Left colon (tissue), 2 donors: ENCODE measurements around the gene AARSD1. TPM values are rescaled to one million over a fixed set of nuclear protein-coding genes. Genes with fewer than 3 reads are reported as not detected.
"Not testable (repeated sequence)": the region's sequence is repeated elsewhere in the genome, so short reads cannot be mapped to it uniquely, and the experiment has no call there.

ENCODE experiments used
- ATAC-seq: fragments of 200-7000 bp; cut with Tn5 transposase; one replicate; pipeline ENCODE4 v1.9.1; 2020; ENCODE audit warnings: mild to moderate bottlenecking, moderate library complexity
- DNase-seq, 2 donors: peaks; one replicate each; pipeline ENCODE4 v3.0.0-alpha.2; 2020
- intact Hi-C, 2 donors: fragments of 100-400 bp; cut with DNase I in 1 of 2; cut with micrococcal nuclease in 1 of 2; formaldehyde crosslinking; loops; one replicate each; pipeline versions ENCODE4 v1.11.2 to v1.14.0; 2022; cut with DNase I, micrococcal nuclease
- total RNA-seq, 2 donors: library from RNA; stranded (reverse); fragmentation: NEBNext Ultra II Directional; extraction: Animal tissue kit (Norgen Biotek cat#: 25700); gene quantifications; one replicate each; pipeline ENCODE4 v1.2.1, GENCODE V29; 2021
- donor health status: DM: no; HTN: no; CAD: no.
- donor health status: DM: yes; HTN: yes; CAD: no.

AARSD1 gene
- total RNA-seq, 2 donors from 2014 or later = 17.6 to 24.1 TPM

DNA sequence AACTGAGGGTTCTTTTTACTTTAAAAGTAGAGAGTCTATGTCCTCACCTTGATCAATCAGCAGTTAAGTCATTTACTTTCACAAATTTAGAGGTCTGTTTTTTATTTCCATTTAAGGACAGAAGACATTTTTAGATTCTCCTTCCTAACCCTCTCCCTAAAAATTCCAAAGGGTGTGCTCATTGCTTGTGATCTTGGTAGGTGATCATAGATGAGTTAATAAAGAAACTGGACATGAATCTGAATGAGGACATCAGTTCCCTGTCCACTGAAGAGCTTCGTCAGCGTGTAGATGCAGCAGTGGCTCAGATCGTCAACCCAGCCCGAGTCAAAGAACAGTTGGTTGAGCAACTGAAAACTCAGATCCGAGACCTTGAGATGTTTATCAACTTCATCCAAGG, 24.9 kb upstream of the AARSD1 start:
- ATAC-seq = no peak
- intact Hi-C loops = no loop called here
- DNase-seq = no peak

DNA sequence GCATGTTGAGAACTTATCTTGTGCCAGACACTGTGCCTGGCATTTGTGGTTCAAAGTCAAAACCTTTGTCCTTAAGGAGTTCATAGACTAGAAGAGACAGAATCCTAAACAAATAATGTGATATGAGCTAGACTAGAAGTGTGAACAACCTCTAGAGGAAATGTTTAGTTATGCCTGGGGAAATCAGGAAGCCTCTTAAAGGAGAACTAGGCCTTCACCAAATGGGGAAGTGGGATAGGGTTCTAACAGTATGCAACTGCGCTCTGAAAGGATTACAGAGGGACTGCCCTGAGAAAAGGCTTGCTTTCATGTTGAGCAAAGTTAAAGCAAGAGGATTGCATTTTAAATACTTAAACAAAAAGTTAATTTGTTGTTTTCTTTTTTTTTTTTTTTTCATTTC, 21.0 kb upstream of the AARSD1 start:
- DNase-seq (no peak), ATAC-seq (no peak)
- intact Hi-C loops = no loop called here

DNA sequence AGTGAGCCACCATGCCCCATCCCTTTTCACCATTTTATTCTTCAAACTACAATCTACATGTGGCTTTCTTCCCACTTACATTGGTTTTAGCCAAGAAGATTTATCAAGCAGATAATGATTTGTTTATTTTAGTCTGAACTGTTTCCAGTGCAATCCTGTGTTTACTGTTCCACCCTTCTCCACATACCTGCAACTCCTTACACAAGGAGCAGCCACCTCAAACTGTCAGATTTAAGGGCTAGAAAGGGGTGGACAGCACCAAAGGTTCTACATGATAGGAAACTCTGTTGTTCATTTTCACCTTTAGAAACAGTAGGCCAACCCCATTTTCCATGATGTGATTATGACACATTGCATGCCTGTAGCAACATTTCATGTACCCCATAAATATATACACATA, 18.0 kb upstream of the AARSD1 start:
- ATAC-seq = no peak

DNA sequence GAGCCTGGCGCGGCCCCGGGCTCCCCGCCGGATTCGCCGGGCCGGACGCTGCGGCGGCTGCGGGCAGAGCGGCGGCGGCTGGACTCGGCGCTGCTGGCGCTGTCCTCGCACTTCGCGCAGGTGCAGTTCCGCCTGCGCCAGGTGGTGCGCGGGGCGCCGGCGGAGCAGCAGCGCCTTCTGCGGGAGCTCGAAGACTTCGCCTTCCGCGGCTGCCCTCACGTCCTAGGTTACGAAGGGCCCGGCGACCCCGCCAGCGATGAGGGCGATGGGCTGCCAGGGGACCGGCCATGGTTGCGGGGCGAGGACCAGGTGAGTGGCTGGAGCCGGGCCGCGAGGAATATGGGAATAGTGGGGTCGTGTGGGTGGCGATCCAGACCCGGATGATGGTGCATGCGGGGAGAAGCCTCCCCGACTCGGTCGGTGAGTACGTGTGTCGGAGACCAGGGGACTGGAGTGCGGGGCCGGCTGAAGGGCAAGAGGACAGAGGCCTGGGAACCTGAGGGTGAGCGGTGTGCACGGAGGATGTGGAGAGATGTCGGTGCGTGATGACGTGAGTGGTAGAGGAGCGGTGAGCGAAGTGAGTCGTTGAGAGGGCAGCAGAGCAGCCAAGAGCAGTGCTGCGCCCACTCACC, 16.6 kb upstream of the AARSD1 start:
- DNase-seq = peak; percentile 73 to 74
- ATAC-seq = peak; percentile 63
- intact Hi-C loops = no loop called here

More for the DNA sequence above, 18.0 kb upstream of the AARSD1 start:
- no peak for DNase-seq
- intact Hi-C loops = no loop called here

DNA sequence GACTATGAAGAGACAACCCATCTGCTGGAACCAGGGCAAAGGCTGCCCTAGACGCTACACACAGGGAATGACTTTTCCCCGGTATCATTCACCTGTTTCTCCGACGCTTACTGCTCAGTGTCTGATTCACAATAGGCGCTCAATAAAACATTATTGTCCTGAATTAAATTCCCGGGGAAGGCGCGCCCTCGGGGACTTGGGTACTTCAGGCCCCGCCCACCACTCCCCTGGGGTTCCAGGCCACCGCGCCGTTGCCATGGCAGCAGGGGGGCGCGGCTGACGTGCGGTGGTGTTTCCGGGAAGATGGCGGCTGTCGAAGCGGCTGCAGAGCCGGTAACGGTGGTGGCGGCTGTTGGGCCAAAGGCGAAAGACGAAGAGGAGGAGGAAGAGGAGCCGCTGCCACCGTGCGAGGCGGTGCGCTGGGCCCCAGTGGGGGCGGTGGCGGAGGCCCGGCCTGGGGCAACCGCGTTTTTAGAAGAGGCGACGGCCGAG, 16.1 kb upstream of the AARSD1 start, which contains the start of gene RUNDC1:
Gene RUNDC1 (plus strand): TSS at position 292 of the 492 bp plus-strand sequence. CDS start 12 bp downstream, at position 304.
- DNase-seq (peak; percentile 97 to 99), ATAC-seq (peak; percentile 86)
- intact Hi-C loops = no loop called here

DNA sequence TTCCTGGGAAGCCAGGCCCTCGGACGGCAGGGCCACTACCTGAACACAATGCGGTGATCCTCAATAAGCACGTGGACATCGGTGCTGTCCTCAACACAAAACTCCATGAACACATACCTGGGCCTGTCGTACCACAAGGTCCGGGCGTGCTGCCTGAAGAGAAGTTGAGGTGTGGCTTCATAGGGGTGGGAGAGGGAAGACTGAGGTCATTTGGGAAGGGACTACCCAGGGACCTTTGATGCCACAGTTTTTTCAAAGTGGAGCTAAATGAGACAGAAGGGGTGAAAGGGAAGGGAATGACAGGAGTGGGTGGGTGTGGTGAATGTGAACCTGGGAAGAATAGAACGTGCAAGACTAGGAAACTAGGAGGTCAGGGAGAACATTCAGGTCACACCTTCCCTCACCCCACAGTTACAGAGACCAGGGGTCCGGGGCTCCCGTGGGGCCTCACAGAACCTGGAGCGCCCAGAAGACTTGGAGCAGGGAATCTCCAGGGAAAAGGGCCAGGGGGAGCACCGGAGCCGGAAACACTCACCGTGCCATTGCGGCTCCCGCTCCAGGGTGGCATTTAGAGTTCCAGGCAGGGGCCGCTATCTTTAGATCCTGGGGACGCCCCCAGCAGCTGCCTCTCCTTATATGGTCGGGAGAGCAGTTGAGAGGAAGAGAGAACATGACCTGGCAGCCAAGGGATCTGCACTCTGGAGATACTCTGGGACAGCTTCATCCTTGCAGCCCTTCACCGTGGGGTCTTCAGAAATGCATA, 15.4 kb upstream of the AARSD1 start, which contains the start of gene PTGES3L:
Gene PTGES3L (minus strand): TSS at position 570 of the 763 bp plus-strand sequence. CDS start 27 bp downstream, at position 543.
- ATAC-seq = peak; percentile 44
- intact Hi-C loops = no loop called here

DNA sequence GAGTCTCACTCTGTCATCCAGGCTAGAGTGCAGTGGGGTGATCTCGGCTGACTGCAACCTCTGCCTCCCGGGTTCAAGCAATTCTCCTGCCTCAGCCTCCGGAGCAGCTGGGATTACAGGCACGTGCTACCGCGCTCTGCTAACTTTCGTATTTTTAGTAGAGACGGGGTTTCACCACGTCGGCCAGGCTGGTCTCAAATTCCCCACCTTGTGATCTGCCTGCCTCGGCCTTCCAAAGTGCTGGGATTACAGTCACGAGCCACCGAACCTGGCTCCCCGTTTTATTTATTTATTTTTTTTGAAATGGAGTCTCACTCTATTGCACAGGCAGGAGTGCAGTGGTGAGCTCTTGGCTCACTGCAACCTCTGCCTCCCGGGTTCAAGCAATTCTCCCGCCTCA, 11.4 kb upstream of the AARSD1 start:
- intact Hi-C loops, DNase-seq, ATAC-seq: not testable (repeated sequence)

More for the DNA sequence above, 15.4 kb upstream of the AARSD1 start, which contains the start of gene PTGES3L:
- DNase-seq = peak; percentile 66 to 80

DNA sequence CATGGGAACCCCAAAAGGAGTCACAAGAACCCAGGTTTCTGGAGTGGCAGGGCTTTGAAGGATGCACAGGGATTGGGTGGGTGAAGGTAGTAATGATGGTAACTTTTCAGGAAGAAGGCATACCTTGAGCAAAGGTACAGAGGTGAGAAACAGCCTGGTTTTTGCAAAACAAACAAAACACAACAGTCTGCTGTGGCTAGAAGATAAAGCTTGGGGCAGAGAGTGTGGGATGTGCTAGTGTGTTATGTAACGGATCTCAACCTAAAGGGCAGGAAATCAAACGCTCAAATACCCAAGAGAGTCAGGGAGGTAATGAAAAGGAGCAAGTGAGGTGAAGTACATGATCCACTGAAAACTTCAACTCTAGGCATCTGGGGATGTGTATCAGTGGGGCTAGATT, 11.0 kb upstream of the AARSD1 start:
- ATAC-seq = no peak
- intact Hi-C loops = no loop called here
- DNase-seq = no peak

DNA sequence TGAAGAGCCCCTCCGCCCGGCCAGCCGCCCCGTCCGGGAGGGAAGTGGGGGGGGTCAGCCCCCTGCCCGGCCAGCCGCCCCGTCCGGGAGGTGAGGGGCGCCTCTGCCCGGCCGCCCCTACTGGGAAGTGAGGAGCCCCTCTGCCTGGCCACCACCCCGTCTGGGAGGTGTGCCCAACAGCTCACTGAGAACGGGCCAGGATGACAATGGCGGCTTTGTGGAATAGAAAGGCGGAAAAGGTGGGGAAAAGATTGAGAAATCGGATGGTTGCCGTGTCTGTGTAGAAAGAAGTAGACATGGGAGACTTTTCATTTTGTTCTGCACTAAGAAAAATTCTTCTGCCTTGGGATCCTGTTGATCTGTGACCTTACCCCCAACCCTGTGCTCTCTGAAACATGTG, 9.1 kb upstream of the AARSD1 start:
- DNase-seq, ATAC-seq, intact Hi-C loops: not testable (repeated sequence)

DNA sequence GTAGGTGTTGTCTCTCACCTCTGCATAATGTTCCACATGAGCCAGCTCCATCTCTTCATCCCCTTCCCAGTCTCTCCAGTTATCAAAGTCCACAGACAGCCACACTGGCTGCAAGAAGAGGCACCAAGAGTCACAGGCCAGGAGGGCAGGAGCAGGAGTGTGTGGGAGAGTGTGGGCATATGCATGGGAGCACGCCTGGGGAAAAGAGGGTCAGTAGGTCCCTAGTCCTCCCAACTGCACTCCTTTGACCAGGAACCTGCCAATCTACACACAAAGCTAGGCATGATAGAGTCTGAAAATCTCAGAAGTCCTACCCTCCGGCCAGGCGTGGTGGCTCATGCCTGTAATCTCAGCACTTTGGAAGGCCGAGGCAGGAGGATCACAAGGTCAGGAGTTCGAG, 7.3 kb upstream of the AARSD1 start:
- intact Hi-C loops = no loop called here
- ATAC-seq (no peak), DNase-seq (no peak)

DNA sequence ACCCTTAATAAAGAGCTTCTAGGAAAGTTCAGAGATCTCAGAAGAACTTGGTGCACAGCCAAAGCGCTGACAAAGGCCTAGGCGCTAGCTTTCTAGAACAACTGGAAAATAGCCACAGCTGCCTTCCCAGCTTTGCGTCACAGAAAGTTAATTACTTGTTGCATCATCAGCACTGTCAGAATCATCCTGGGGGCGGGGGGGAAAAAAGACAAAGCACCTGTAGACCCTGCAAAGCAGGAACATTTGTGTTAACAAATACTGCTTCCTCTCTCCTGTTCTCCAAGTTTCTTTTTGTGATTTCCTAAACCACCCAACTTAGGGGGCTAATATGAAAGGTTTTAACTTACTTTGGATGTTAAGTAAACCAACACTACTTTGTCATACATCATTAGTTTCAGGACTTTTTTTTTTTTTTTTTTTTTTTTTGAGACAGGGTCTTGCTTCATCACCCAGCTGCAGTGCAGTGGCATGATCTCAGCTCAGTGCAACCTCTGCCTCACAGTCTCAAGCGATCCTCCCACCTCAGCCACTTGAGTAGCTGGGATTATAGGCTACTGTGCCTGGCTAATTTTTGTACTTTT, 4.8 kb upstream of the AARSD1 start:
- no peak for ATAC-seq

DNA sequence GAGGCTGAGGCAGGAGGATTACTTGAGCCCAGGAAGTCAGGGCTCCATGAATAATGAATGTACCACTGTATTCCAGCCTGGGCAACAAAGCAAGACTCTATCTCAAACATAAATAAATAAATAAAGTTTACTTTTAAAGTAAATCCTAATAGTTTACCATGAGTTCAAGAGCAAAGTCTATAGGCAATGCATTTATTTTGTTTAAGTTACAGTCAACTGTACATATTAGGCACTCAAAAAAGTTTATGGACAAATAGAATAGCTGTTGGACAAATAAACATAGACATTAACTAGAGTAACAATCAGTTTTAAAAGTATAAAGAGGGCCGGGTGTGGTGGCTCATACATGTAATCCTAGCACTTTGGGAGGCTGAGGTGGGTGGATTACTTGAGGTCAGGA, 3.7 kb upstream of the AARSD1 start:
- DNase-seq (no peak), ATAC-seq (no peak)
- intact Hi-C loops = no loop called here

More for the DNA sequence above, 4.8 kb upstream of the AARSD1 start:
- DNase-seq = no peak
- intact Hi-C loops = no loop called here

DNA sequence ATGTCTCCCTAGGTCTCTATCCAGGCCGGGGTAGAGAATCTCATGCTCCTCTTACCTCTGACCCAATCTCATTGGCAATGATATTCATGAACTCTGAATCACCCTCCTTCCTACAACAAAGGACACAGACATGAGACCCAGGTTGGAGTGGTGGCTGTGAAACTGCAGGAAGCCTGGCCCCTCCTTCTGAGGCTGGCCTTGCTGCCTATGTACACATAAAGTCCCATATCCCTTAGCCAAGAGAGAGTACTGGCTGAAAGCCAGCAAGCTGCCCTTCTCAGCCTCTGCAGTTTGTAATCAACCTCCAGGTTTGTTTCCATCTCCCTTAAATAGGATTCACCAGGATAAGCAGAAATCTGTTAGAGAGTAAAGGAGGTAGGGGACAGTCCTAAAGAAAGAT, 10.6 kb downstream of the AARSD1 start:
- intact Hi-C loops = no loop called here
- DNase-seq (peak in 1 of 2 donors; percentile 22), ATAC-seq (peak; percentile 60)

DNA sequence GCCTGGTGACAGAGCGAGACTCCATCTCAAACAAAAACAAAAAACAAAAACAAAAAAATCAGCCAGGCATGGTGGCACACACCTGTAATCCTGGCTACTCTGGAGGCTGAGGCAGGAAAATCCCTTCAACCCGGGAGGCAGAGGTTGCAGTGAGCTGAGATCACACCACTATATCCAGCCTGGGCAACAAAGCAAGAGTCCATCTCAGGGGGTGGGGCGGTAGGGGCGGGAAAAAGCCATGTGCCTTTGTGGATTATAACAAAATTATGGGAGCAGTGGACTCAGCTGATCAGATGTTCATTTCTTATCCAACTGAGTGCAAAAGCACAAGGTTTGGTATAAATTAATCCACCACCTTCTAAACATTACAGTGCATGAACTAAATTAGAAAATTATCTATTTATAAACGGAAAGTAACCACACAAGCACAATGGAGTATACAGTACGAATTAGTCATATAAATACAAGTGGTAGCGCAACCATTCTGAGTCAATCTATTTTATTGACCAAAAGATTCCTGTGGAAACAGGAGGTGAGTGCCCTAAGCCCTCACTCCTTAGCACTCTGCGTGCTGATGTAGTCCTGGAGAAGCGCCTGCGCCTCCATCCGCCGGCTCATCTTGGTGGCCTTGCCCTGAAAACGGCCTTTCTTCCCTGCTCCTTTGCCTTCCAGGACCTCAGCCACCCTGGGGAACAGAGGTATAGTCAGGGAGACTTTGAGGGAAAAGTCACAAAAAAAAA, 14.0 kb downstream of the AARSD1 start:
- no peak for DNase-seq
- no peak for ATAC-seq
- intact Hi-C loops = no loop called here

DNA sequence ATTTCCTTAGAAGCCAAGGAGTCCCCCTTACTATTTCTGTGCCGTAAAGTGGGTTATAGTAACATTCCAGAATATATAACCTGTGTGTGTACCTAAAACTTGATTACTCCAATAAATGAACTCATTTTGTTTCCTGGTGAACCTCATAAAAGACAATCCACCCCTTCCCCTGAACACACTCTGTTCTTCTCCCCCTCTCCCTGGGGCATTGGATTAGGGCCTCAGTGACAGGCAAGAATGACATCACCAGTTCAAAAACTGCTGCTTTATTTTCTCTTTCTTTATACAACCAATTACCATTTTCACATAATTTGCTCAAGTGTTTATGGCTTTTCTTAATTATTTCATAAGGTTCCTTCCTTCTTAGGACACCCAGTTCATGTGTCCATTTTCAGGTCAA, 17.4 kb downstream of the AARSD1 start:
- intact Hi-C loops = no loop called here
- DNase-seq = no peak
- ATAC-seq = peak; percentile 30

DNA sequence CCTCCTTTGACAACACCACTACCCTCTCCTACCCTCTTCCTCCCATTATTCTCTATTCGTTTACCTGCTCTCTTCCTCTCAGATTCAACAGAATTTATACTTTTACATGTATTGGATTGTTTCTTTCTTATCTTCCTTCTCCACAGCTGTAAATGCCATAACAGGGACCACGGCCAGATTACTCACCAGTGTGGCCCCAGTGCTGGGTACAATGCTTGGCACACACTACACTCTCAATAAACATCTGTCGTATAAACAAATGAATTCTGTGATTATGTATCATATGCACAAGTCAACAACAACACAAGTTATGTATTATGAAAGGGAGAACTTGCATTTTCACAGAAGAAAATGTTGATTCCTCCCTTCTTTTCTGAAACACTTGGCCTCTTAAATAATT, 20.0 kb downstream of the AARSD1 start:
- DNase-seq (no peak), ATAC-seq (no peak)
- intact Hi-C loops = no loop called here

DNA sequence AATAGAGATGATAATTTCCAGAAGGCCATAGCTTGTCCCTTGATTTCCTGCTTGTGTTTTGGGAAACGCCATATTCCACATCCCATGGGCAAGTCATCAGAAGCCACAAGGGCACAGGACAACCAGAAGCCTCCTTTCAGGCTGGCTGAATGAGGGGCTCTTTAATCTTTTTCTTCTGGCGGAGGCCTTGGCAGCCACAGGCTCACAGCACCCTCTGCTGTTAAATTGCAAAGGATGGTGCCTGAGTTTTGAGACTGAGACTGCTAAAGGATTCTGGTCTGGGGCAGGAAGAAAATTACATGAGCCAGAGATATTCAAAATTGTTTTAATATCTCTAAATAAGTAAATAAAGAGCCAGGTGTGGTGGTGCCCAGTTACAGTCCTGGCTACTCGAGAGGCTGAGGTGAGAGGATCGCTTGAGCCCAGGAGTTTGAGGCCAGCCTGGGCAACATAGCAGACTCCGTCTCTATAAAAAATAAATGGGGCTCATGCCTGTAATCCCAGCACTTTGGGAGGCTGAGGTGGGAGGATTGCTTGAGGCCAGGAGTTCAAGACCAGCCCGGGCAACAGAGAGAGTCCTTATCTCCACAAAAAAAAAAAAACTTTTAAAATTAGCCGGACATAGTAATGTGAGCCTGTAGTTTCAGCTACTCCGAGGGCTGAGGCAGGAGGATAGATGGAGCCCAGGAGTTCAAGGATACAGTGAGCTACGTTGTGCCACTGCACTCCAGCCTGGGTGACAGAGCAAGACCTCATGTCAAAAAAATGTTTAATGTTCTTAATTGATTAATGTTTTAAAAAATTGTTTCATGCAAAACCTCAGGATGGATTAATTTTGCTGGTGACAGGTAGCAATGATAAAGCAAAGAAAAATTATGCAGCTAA, 26.3 kb downstream of the AARSD1 start:
- intact Hi-C loops = loop anchor here (5.0 to 10.0 kb wide), 2 partner anchors 91 to 213 kb away; no protein-coding TSS in a partner anchor
- ATAC-seq (peak; percentile 77), DNase-seq (peak in 1 of 2 donors; percentile 23)

DNA sequence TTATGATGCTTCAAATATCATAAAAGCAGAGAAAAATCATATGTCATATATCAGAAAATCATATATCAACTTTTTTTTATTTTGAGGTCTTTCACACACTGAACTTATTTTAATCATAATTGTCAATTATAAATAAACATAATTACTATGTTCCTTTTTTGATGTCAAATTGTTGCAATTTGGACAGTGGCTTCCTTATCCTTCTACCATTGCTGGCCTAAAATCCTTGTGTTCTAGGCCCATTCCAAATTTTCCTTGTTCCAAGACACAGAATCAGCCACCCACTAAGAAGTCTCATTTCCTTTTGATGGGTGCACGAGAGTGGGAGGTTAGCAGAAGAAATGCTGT, 34.8 kb downstream of the AARSD1 start:
- ATAC-seq = no peak

More for the DNA sequence above, 34.8 kb downstream of the AARSD1 start:
- no peak for DNase-seq
- intact Hi-C loops = loop anchor here in 1 of 2 donors (5.0 kb wide), 1 partner anchor 87 kb away; the partner anchor contains the start of gene AOC2
